Psoas muscle (tissue), 8 donors: ENCODE measurements around the gene BICDL1. TPM values are rescaled to one million over a fixed set of nuclear protein-coding genes. Genes with fewer than 3 reads are reported as not detected.

Experiments
- ATAC-seq, 4 donors: fragments of 200-7000 bp; cut with Tn5 transposase; one replicate each; pipeline ENCODE4 v1.9.1; 2020; ENCODE audit warnings: moderate library complexity in 3 of 4, mild to moderate bottlenecking in 2 of 4
- DNase-seq, 2 donors: peaks; one replicate each; pipeline ENCODE4 v3.0.0-alpha.2; 2020
- H3K27ac ChIP-seq: fragments of 200-600 bp; one replicate; pipeline ENCODE4 v1.8.0; 2022
- H3K27me3 ChIP-seq, 3 donors: fragments of 200-600 bp in 1 of 3; one replicate each; pipeline versions ENCODE4 v1.6.1 to v1.8.0; 2013 to 2022; ENCODE audit warnings: low read length in 2 of 3, mild to moderate bottlenecking in 2 of 3, moderate library complexity in 1 of 3; ENCODE audit not compliant: insufficient read depth in 3 of 3
- H3K36me3 ChIP-seq, 2 donors: fragments of 200-600 bp in 1 of 2; one replicate each; pipeline versions ENCODE4 v1.6.1 to v1.8.0; 2013 to 2022; ENCODE audit warnings: low read depth in 1 of 2, mild to moderate bottlenecking in 1 of 2, moderate library complexity in 1 of 2; ENCODE audit not compliant: insufficient read depth in 1 of 2
- H3K4me1 ChIP-seq: fragments of 200-600 bp; one replicate; pipeline ENCODE4 v1.8.0; 2022
- H3K4me3 ChIP-seq: fragments of 200-600 bp; one replicate; pipeline ENCODE4 v1.8.0; 2022; ENCODE audit warnings: mild to moderate bottlenecking
- H3K9me3 ChIP-seq: fragments of 200-600 bp; one replicate; pipeline ENCODE4 v1.8.0; 2022
- WGBS, 3 donors: extraction: QIAGEN DNeasy Blood & Tissue Kit; methylation state at CpG; one replicate each; pipeline versions ENCODE4 v1.1.6 to v1.1.7; 2013; 5-methylcytosine and 5-hydroxymethylcytosine counted together
- intact Hi-C, 2 donors: fragments of 100-400 bp; cut with DNase I; formaldehyde crosslinking; loops; one replicate each; pipeline versions ENCODE4 v1.11.0 to v1.14.2; 2022
- polyA plus RNA-seq, 3 donors: library from polyadenylated mRNA; stranded (reverse); fragments of 200-250 nt; gene quantifications; one replicate each; pipeline ENCODE4 v1.2.3, GENCODE V29; 2013
- total RNA-seq, 4 donors: library from RNA; stranded (reverse); fragmentation: NEBNext Ultra II Directional in 2 of 4; extraction: Animal tissue kit (Norgen Biotek cat#: 25700) in 2 of 4; gene quantifications; one replicate each; pipeline versions ENCODE4 v1.2.1 to v1.2.4, GENCODE V29; 2021 to 2023
- TF ChIP-seq, protein P1 (sequence below): fragments of 200-600 bp; IDR thresholded peaks from one replicate; pipeline ENCODE4 v1.8.0; 2022; ENCODE audit warnings: antibody characterized with exemption
- donor health status: healthy with polysubstance abuse.
- donor health status: DM: no; HTN: no; CAD: no; lungs with moderate emphysema.
- donor health status: Bipolar disorder and iron deficiency.
- donor health status: healthy.
- donor health status: DM: yes; HTN: yes; CAD: no.
- donor health status: DM: no; HTN: no; CAD: no.
- donor health status: DM: no; HTN: no; CAD: no.
- donor health status: DM: yes; HTN: yes; CAD: no.

The BICDL1 gene
- total and polyA plus RNA-seq, 7 donors = 0.05 to 0.22 (median 0.11) TPM; not detected in 1

DNA sequence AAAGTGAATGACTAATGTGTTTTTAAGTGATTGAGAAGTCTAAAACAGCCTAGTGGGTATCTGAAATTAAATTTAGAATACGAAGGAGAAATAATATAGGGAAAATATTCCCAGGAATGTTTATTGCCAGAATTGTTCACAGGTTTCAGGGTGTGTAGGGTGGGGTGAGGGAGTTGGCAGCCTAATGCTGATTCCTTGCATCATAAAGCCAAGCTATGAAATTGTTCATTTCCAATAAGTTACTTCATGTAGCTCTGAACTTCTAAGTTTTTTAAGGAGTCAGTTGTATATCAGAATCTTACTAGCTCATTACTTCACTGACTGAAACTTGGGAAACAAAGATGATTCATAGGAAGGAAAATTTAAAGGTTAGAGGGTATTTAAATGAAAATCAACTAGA, 71.2 kb downstream of the BICDL1 start:
- Histone ChIP-seq H3K36me3 (no peaks in the 10 kb centered on the region), H3K4me3 (no peak overlapping the region), H3K9me3 (no peaks in the 10 kb centered on the region), H3K27ac (no peak overlapping the region), H3K4me1 (no peaks in the 10 kb centered on the region), H3K27me3 (peaks cover 0 to 7% (median 6%) of the 10 kb centered on the region in 3 donors)
- 81 to 93% (median 86%) methylated on average over 1 of the region's 1 CpG for WGBS, 3 donors
- TF ChIP-seq, protein P1, sequence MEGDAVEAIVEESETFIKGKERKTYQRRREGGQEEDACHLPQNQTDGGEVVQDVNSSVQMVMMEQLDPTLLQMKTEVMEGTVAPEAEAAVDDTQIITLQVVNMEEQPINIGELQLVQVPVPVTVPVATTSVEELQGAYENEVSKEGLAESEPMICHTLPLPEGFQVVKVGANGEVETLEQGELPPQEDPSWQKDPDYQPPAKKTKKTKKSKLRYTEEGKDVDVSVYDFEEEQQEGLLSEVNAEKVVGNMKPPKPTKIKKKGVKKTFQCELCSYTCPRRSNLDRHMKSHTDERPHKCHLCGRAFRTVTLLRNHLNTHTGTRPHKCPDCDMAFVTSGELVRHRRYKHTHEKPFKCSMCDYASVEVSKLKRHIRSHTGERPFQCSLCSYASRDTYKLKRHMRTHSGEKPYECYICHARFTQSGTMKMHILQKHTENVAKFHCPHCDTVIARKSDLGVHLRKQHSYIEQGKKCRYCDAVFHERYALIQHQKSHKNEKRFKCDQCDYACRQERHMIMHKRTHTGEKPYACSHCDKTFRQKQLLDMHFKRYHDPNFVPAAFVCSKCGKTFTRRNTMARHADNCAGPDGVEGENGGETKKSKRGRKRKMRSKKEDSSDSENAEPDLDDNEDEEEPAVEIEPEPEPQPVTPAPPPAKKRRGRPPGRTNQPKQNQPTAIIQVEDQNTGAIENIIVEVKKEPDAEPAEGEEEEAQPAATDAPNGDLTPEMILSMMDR = no peak
- ATAC-seq = no peak
- intact Hi-C loops = no loop called here
- DNase-seq = no peak

DNA sequence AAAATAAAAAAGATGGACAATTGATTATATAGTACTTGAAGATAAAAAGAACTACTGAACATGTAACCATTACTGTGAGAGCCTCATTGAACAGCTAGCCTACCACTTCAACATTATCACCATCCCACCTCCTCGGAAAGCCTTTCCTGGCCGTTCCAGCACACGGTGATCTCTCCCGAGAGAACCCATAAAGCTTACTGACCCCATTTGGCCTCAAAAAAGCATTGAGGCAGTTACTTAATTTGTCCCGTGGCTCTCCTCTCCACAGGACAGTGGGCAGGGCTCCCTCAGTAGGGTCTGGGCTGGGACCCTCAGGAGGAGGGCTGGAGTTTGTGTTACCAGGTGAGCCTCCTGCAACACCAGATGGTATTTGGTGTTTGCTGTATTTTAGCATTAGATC, 71.7 kb downstream of the BICDL1 start:
- Histone ChIP-seq H3K27me3 (peaks cover 0 to 7% (median 6%) of the 10 kb centered on the region in 3 donors), H3K27ac (no peak overlapping the region), H3K36me3 (no peaks in the 10 kb centered on the region), H3K9me3 (no peaks in the 10 kb centered on the region), H3K4me3 (no peak overlapping the region), H3K4me1 (no peaks in the 10 kb centered on the region)
- intact Hi-C loops = no loop called here
- DNase-seq (no peak), ATAC-seq (no peak)
- WGBS, 3 donors = 23 to 30% (median 26%) methylated on average over 5 of the region's 5 CpGs
- TF ChIP-seq, protein P1 = no peak

DNA sequence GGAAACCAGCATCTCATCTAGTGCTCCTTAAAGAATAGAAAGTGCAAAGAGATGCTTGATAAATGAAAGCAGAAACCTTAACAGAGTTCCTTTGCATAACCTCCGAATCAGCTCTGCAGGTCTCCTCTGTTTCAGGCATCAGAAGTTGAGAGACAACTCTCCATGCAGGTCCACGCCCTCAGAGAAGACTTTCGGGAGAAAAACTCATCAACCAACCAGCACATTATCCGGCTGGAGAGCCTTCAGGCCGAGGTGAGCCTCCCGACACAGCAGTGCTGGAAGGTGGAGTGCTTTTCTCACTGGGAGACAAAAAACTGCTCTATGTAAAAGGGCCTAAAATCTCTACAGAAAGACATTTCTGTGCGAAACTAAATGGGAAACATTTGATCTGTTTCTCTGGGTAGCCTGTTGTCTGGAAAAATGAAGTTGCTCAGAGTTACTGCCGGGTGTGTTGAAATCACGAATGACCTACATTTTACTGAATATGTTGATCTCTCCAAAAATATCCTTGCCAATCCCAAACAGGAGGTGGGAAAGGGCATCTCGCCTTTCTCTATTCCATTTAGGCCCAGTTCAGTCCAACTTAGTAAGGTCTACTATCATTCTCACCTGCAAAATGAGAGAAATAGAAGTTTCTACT, 72.7 kb downstream of the BICDL1 start:
- Histone ChIP-seq H3K27me3 (peaks cover 0 to 7% (median 6%) of the 10 kb centered on the region in 3 donors), H3K4me3 (no peak overlapping the region), H3K4me1 (no peaks in the 10 kb centered on the region), H3K36me3 (no peaks in the 10 kb centered on the region), H3K9me3 (no peaks in the 10 kb centered on the region), H3K27ac (no peak overlapping the region)
- intact Hi-C loops = no loop called here
- TF ChIP-seq, protein P1 = no peak
- whole genome bisulfite sequencing, 3 donors = 72 to 81% (median 76%) methylated on average over 10 of the region's 10 CpGs
- ATAC-seq = no peak
- DNase-seq = no peak

DNA sequence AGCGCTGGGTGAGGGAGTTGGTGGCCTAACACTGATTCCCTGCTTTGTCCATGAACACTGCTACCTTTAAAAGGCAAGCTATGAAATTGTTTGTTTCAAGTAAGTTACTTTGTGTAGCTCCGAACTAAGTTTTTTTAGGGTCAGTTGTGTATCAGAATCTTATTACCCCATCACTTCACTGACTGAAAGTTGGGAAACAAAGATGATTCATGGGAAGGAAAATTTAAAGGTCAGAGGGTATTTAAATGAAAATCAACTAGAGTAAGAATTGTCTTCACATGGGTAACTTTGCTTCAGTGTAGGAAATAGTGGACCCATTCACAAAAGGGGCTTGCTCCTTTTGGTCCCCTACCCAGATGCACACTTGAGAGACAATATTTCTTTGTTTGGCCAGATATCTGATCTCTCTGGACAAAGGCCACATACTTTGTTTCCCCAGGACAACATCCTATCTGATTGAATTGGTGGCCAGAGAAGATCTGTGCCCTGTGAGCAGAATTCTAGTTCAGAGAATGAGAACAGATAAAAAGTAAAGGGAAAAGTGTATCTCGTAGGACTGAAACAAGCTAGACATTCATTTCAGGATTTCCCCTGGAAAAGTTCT, 74.0 kb downstream of the BICDL1 start:
- intact Hi-C loops = no loop called here
- ATAC-seq = no peak
- Histone ChIP-seq H3K4me1 (no peaks in the 10 kb centered on the region), H3K36me3 (no peaks in the 10 kb centered on the region), H3K27me3 (peaks cover 0 to 7% (median 6%) of the 10 kb centered on the region in 3 donors), H3K4me3 (no peak overlapping the region), H3K9me3 (no peaks in the 10 kb centered on the region), H3K27ac (no peak overlapping the region)
- WGBS, 3 donors = 85 to 93% (median 90%) methylated on average over 3 of the region's 3 CpGs
- no peak for DNase-seq
- TF ChIP-seq, protein P1 = no peak
